NCI-H446 (cell line): ENCODE results near the gene TPSAB1.

ENCODE experiments used
- DNase-seq, 2 experiments: peaks; one replicate each; lab custom pipeline; 2025; lab: John Stamatoyannopoulos, UW

TPSAB1 gene

DNA sequence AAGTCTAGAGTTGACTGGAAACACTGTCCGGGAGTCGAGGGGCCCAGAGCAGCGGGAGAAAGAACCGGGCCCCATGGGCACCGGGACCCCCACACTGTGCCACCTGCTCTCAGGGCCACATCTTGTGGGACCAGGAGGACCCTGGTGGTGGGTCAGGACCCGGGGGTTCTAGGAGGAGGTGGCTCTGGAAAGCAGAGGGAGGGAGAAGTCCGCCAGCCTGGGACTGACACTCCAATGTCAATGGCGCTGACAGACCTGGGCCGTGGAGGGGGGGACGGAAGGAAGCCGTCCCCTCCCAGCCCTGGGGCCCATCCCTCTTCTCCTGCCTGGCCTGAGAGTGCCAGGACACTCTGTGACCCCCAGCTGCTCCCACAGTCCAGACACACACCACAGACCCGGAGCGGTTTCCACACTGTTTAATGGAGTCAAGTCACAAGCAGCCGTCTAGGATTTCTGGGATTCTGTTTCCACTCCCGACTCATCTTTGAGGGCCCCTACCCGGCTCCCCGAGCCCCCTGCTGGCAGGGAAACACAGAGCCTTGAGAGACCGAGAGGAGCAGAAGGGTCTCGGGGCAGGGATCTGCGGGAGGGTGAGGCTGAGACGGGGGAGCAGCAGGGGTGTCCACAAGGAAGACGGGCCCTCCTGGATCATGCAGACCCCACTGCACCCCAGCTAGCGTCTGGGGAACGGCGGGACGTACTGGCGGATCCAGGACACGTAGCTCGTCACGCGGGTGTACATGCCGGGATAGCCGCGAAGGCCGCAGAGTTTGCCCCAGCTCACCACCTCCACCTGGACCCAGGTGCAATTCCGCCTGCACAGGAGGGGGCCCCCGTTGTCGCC is 45.4 kb downstream of the TPSAB1 start:
- no peak for DNase-seq

DNA sequence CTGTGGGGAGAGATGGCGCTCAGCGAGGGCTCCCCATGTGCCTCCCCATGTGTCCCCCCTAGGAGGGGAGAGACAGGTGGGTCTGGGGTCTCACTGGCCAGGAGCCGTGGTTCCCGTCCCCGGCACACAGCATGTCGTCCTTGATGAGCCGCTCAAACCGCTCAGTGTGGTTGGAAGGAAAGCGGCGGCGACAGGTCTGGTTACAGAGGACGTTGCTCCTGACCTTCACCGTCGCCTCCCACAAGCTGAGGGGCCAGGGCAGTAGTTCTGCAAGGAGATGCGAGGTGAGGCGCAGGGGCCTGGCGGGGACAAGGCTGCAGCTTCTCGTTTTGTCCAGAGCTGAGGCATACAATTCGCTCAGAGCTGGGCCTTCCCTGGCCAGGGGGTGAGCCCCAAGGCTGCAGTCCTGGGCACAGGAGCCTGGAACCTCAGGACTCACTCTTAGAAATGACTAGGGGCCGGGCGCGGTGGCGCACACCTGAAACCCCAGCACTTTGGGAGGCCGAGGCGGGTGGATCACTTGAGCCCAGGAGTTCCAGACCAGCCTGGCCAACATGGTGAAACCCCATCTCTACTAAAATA is 46.1 kb downstream of the TPSAB1 start:
- no peak for DNase-seq

DNA sequence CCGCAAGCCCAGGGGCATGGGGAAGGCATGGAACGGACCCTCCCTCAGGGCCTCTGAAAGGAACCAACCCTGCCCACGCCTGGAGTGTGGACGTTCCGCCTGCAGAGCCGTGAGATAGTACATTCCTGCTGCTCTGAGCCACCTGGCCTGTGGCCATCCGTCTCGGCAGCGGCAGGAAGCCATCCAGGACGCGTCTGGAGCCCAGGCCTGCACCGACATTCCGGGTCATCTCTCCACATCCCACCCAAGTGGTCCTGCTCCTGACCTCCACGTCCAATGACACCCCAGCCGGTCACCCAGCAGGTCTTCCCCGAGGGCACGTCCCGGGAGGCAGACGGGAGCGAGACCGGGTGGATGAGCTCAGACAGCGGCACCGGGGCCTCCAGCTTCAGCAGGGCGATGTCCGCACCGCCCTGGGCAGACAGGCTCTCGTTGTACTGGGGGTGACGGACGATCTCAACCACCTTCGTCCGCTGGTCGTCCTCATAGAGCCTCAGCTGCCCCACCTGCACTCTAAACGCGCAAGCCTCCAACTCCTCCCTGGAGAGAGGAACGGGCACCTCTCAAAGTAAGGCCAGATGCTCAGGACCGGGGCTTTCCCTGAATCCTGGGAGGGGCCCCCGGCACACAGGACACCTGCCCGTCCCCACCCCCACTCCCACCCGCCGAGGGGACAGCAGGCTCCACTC is 47.6 kb downstream of the TPSAB1 start:
- no peak for DNase-seq

DNA sequence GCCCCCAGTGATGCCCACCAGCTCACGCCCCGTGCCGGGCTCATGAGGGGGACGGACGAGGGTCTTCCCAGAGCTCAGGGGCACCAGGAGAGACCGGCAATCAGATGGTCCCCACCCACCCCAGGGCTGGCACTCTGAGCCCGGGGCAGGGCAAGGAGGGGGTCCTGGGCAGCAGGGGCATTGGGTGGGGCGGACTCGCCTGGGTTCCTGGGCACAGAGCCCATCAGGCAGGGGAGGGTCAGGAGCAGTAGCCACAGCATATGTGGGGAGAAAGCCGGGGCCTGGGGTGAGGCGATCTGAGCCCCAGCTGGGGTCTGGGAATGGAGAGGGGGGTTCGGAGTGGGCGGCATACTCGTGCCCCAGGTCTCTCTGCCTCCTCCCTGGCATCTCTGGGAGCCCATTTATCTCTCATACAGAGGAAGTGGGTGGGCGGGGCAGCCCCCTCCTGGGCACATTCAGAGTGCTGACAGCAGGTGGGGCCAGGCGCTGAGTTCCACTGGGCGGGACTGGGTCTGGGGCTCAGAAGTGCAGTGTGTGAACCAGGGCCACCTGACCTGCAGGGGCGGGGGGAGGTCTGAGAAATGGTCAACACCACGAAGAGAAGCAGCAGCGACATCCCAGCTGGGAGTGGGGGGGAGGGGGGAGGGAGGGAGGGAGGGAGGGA is 48.4 kb downstream of the TPSAB1 start:
- no peak for DNase-seq

DNA sequence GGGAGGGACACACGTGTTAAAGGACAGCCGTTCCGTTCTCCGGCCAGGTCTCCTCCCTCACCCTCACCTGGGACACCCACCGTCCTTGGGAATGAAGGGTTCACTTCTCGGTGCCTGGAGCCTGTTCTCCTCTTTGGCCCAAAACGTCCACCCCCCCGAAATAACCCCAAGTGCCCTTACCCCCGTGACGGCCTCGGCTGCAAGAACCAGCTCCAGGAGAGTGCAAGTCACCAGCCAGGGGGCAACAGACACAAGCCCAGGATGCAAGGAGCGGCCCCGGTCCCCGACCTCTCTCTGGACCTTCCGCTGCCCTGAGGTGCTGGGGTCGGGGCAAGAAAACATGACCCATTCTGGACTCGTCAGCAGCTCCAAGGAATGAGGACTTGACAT is 49.0 kb downstream of the TPSAB1 start:
- no peak for DNase-seq

DNA sequence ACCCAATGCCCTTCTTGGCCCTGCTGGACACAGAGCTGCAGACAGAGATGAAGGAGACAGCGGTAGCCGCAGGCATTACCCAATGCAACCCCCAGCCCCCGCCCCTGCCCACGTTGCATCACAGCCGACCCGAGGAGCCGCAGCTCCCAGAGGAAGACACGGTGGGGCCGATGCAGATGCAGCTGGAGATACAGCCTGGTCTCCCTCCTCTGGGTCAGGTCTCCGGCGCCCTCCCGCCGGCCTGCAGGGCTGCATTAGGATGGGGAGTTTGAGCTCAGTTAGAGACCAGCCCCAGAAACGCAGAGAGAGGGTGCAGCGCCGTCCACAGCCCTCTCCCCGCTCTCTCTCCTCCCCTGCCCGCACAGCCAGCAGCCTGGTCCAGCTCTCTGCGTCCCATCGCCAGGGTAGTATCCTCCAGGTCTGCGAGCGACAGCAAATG is 49.6 kb downstream of the TPSAB1 start:
- DNase-seq = no peak

DNA sequence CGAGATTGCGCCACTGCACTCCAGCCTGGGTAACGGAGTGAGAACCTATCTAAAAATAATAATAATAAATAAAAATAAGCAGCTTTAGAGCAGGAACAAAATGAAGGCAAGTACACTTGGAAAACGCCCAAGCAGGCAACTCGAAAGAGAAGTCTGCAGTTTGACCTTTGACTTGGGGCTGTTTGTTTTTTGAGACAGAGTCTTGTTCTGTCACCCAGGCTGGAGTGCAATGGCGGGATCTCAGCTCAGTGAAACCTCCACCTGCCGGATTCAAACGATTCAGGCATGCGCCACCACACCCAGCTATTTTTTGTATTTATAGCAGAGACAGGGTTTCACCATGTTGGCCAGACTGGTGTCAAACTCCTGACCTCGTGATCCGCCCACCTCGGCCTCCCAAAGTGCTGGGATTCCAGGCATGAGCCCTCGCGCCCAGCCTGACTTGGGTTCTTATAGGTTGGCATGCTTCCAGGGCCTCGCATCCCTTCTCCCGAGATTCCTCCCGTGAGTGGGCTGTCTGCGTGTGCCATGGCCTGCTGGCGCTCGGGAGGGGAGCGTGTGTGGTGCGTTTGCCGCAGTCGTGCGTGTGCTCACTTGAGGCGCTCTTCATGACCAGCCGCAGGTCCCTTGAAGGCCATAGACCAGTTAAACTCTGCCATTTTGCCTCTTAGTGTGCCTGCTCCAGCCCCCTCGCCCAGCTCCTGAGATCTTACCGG is 50.5 kb downstream of the TPSAB1 start:
- no peak for DNase-seq

DNA sequence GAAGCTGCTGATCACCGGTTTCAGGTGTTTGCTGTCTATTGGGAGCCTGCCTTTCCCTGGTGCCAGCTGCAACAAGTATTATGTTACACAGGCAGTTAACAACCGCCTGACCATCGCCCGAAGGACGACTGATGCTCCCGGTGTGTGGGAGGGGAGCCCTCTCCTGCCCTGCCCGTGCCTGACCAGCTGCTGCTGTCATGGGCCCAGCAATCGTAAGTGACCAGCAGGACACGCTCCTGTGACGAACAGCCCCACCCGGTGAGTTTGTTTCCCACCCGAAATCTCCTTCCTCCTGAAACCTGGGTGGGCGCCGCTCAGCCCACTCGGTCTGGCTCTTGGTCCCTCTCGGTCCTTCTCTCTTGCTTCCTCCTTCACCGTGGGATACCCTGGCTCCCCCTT is 51.1 kb downstream of the TPSAB1 start:
- no peak for DNase-seq
